Duodenal mucosa (tissue), 2 donors: ENCODE measurements around the gene RNF31.

Experiments
- H3K27ac ChIP-seq: one replicate; pipeline ENCODE4 v1.7.0; 2013; ENCODE audit warnings: low read depth, low read length
- H3K27me3 ChIP-seq, 2 donors: one replicate each; pipeline ENCODE4 v1.7.0; 2013; ENCODE audit warnings: low read length in 2 of 2, control low read depth in 1 of 2; ENCODE audit not compliant: insufficient read depth in 2 of 2, control insufficient read depth in 1 of 2
- H3K36me3 ChIP-seq, 2 donors: one replicate each; pipeline ENCODE4 v1.7.0; 2013; ENCODE audit warnings: low read length in 2 of 2, control low read depth in 1 of 2; ENCODE audit not compliant: insufficient read depth in 2 of 2, control insufficient read depth in 1 of 2
- H3K4me1 ChIP-seq, 2 donors: one replicate each; pipeline ENCODE4 v1.7.0; 2013; ENCODE audit warnings: low read length in 2 of 2, control low read depth in 1 of 2; ENCODE audit not compliant: insufficient read depth in 2 of 2, control insufficient read depth in 1 of 2
- H3K4me3 ChIP-seq, 2 donors: one replicate each; pipeline ENCODE4 v1.7.0; 2013; ENCODE audit warnings: low read length in 2 of 2, low read depth in 1 of 2
- H3K9ac ChIP-seq, 2 donors: one replicate each; pipeline ENCODE4 v1.7.0; 2013; ENCODE audit warnings: low read length in 2 of 2, low read depth in 1 of 2
- H3K9me3 ChIP-seq, 2 donors: one replicate each; pipeline ENCODE4 v1.7.0; 2013; ENCODE audit warnings: low read length in 2 of 2, control low read depth in 1 of 2; ENCODE audit not compliant: control insufficient read depth in 1 of 2

RNF31 gene

GRCh38 chr14:24147761-24148428 lies 597 bp downstream of the RNF31 start:
- Histone ChIP-seq H3K4me3 (peak overlapping the region; percentile 77 to 100), H3K27ac (peak overlapping the region; percentile 46), H3K4me1 (peaks cover 41 to 43% of the 10 kb centered on the region in 2 donors), H3K9me3 (no peaks in the 10 kb centered on the region), H3K27me3 (no peaks in the 10 kb centered on the region), H3K36me3 (peaks cover 41 to 60% of the 10 kb centered on the region in 2 donors), H3K9ac (peak overlapping the region; percentile 84 to 94)

GRCh38 chr14:24149302-24149969 lies 2.1 kb downstream of the RNF31 start:
- Histone ChIP-seq H3K9ac (peak overlapping the region in 1 of 2 donors; percentile 16), H3K36me3 (peaks cover 31 to 47% of the 10 kb centered on the region in 2 donors), H3K27ac (no peak overlapping the region), H3K4me1 (peaks cover 26 to 28% of the 10 kb centered on the region in 2 donors), H3K9me3 (no peaks in the 10 kb centered on the region), H3K4me3 (no peak overlapping the region), H3K27me3 (no peaks in the 10 kb centered on the region)

GRCh38 chr14:24150061-24150460 lies 2.8 kb downstream of the RNF31 start:
- Histone ChIP-seq H3K27me3 (no peaks in the 10 kb centered on the region), H3K4me3 (no peak overlapping the region), H3K9me3 (no peaks in the 10 kb centered on the region), H3K4me1 (peaks cover 20 to 21% of the 10 kb centered on the region in 2 donors), H3K9ac (peak overlapping the region in 1 of 2 donors; percentile 16), H3K36me3 (peaks cover 30 to 47% of the 10 kb centered on the region in 2 donors), H3K27ac (no peak overlapping the region)

GRCh38 chr14:24150567-24150966 lies 3.3 kb downstream of the RNF31 start:
- Histone ChIP-seq H3K9ac (no peak overlapping the region), H3K9me3 (no peaks in the 10 kb centered on the region), H3K36me3 (peaks cover 35 to 52% of the 10 kb centered on the region in 2 donors), H3K4me3 (no peak overlapping the region), H3K27ac (no peak overlapping the region), H3K4me1 (peaks cover 15 to 16% of the 10 kb centered on the region in 2 donors), H3K27me3 (no peaks in the 10 kb centered on the region)

GRCh38 chr14:24150993-24151392 lies 3.7 kb downstream of the RNF31 start:
- no peak overlapping the region for H3K27ac ChIP-seq
- H3K9me3 ChIP-seq = no peaks in the 10 kb centered on the region
- no peak overlapping the region for H3K4me3 ChIP-seq
- peaks cover 39 to 56% of the 10 kb centered on the region in 2 donors for H3K36me3 ChIP-seq
- no peak overlapping the region for H3K9ac ChIP-seq
- H3K27me3 ChIP-seq = no peaks in the 10 kb centered on the region
- peaks cover 11 to 12% of the 10 kb centered on the region in 2 donors for H3K4me1 ChIP-seq

GRCh38 chr14:24151404-24152080 lies 4.2 kb downstream of the RNF31 start:
- Histone ChIP-seq H3K27me3 (no peaks in the 10 kb centered on the region), H3K27ac (no peak overlapping the region), H3K4me3 (no peak overlapping the region), H3K4me1 (peaks cover 11 to 12% of the 10 kb centered on the region in 2 donors), H3K9ac (no peak overlapping the region), H3K36me3 (peaks cover 40 to 62% of the 10 kb centered on the region in 2 donors), H3K9me3 (no peaks in the 10 kb centered on the region)

- Histone ChIP-seq H3K9ac (no peak overlapping the region), H3K4me3 (no peak overlapping the region), H3K27ac (no peak overlapping the region), H3K9me3 (no peaks in the 10 kb centered on the region), H3K36me3 (peaks cover 51 to 76% of the 10 kb centered on the region in 2 donors), H3K4me1 (no peaks in the 10 kb centered on the region), H3K27me3 (no peaks in the 10 kb centered on the region)
These were observed 7.8 kb downstream of the RNF31 start for GRCh38 chr14:24155100-24155499.

- Histone ChIP-seq H3K27ac (no peak overlapping the region), H3K36me3 (peaks cover 43 to 64% of the 10 kb centered on the region in 2 donors), H3K9ac (no peak overlapping the region), H3K9me3 (no peaks in the 10 kb centered on the region), H3K27me3 (no peaks in the 10 kb centered on the region), H3K4me1 (peaks cover 9 to 10% of the 10 kb centered on the region in 2 donors), H3K4me3 (no peak overlapping the region)
These were observed 9.5 kb downstream of the RNF31 start for GRCh38 chr14:24156840-24157239.

GRCh38 chr14:24157331-24157730 lies 10.0 kb downstream of the RNF31 start:
- no peaks in the 10 kb centered on the region for H3K27me3 ChIP-seq
- no peaks in the 10 kb centered on the region for H3K9me3 ChIP-seq
- no peak overlapping the region for H3K27ac ChIP-seq
- H3K4me1 ChIP-seq = peaks cover 14 to 15% of the 10 kb centered on the region in 2 donors
- no peak overlapping the region for H3K9ac ChIP-seq
- peaks cover 40 to 60% of the 10 kb centered on the region in 2 donors for H3K36me3 ChIP-seq
- no peak overlapping the region for H3K4me3 ChIP-seq
